Smooth muscle cell of the umbilical artery (primary cell): ENCODE results near the gene CLDN1. TPM values are rescaled to one million over a fixed set of nuclear protein-coding genes. Genes with fewer than 3 reads are reported as not detected.

ENCODE experiments used
- total RNA-seq: library from RNA; depleted of rRNA; stranded (reverse); fragments of >200 nt; gene quantifications from 2 replicates; pipeline ENCODE4 v1.2.3, GENCODE V29; 2014

CLDN1 gene, protein sequence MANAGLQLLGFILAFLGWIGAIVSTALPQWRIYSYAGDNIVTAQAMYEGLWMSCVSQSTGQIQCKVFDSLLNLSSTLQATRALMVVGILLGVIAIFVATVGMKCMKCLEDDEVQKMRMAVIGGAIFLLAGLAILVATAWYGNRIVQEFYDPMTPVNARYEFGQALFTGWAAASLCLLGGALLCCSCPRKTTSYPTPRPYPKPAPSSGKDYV
- 4.3 and 10.4 TPM in 2 replicates for total RNA-seq

DNA sequence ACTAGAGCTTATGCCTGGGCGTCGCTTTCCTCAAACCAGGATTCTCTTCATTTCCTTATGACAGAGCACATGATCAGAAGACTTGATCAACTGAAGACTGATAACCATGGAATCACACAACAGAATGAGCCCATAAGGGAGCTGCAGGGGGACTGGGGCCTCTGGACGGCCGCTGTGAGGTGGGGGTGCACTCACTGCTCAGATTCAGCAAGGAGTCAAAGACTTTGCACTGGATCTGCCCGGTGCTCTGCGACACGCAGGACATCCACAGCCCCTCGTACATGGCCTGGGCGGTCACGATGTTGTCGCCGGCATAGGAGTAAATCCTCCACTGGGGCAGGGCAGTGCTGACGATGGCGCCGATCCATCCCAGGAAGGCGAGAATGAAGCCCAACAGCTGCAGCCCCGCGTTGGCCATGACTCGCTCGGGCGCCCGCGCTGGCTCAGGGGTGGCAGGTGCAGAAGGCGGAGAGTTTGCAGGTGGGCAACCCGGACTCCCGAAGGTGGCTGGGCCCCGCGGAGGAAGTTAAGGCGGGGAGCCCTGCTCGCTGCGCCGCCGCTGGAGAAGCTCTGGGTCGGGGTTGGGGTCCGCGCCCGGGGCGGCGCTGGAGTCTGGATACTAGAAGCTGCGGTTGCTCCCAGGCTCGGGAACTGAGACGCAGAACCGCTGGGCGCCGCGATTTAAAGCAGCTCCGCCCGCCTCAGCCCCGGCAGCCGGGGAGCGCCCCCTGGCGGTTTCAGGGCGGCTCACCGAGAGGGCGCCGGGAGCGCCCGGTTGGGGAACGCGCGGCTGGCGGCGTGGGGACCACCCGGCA is at the start of gene CLDN1:
TSS of gene CLDN1 (minus strand) at position 658 of the 815 bp plus-strand sequence. CDS start at position 418, 240 bp downstream.

Other genes with a start within 250 kb of the CLDN1 start
- gene P3H2, start 201.5 kb downstream of the CLDN1 start, total RNA-seq: 12.5 and 24.8 TPM in 2 replicates
- gene CLDN16, start 65.7 kb upstream of the CLDN1 start, total RNA-seq: under 0.01 and 0.23 TPM in 2 replicates
- not detected in 2 replicates for gene TMEM207, start 127.5 kb upstream of the CLDN1 start, total RNA-seq
- 22.9 and 44.2 TPM in 2 replicates for gene IL1RAP, start 191.6 kb upstream of the CLDN1 start, total RNA-seq